OCI-LY3 (cell line): ENCODE results near the gene SLC6A13.
"Not testable (repeated sequence)": the region's sequence is repeated elsewhere in the genome, so short reads cannot be mapped to it uniquely, and the experiment has no call there.

Experiments
- EZH2phosphoT487 ChIP-seq: fragments of 200-600 bp; shearing (Covaris generic); IDR thresholded peaks from 2 replicates; pipeline ENCODE4 v1.6.1; 2018; ENCODE audit warnings: antibody characterized with exemption, mixed run types, low read depth
- TF ChIP-seq, protein P1 (sequence below): fragments of 200-600, 300-600 bp; sonication (generic); IDR thresholded peaks from 2 replicates; pipeline ENCODE4 v1.5.1; 2014; ENCODE audit warnings: antibody characterized with exemption, low read length, low read depth

DNA sequence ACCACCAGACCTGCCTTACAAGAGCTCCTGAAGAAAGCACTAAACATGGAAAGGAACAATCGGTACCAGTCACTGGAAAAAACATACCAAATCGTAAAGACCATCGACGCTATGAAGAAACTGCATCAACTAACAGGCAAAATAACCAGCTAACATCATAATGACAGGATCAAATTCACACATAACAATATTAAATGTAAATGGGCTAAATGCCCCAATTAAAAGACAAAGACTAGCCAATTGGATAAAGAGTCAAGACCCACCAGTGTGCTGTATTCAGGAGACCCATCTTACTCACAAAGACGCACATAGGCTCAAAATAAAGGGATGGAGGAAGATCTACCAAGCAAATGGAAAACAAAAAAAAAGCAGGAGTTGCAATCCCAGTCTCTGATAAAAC lies 36.9 kb upstream of the SLC6A13 start:
- TF ChIP-seq, protein P1, sequence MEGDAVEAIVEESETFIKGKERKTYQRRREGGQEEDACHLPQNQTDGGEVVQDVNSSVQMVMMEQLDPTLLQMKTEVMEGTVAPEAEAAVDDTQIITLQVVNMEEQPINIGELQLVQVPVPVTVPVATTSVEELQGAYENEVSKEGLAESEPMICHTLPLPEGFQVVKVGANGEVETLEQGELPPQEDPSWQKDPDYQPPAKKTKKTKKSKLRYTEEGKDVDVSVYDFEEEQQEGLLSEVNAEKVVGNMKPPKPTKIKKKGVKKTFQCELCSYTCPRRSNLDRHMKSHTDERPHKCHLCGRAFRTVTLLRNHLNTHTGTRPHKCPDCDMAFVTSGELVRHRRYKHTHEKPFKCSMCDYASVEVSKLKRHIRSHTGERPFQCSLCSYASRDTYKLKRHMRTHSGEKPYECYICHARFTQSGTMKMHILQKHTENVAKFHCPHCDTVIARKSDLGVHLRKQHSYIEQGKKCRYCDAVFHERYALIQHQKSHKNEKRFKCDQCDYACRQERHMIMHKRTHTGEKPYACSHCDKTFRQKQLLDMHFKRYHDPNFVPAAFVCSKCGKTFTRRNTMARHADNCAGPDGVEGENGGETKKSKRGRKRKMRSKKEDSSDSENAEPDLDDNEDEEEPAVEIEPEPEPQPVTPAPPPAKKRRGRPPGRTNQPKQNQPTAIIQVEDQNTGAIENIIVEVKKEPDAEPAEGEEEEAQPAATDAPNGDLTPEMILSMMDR = not testable (repeated sequence)
- TF ChIP-seq EZH2phosphoT487 = not testable (repeated sequence)
